NK-92 (cell line): ENCODE measurements around the gene ARL4C.

Source experiments
- DNase-seq: peaks from one replicate; lab custom pipeline; 2025; ENCODE audit not compliant: unreplicated experiment; lab: John Stamatoyannopoulos, UW

Gene ARL4C, protein sequence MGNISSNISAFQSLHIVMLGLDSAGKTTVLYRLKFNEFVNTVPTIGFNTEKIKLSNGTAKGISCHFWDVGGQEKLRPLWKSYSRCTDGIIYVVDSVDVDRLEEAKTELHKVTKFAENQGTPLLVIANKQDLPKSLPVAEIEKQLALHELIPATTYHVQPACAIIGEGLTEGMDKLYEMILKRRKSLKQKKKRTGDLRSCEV

DNA sequence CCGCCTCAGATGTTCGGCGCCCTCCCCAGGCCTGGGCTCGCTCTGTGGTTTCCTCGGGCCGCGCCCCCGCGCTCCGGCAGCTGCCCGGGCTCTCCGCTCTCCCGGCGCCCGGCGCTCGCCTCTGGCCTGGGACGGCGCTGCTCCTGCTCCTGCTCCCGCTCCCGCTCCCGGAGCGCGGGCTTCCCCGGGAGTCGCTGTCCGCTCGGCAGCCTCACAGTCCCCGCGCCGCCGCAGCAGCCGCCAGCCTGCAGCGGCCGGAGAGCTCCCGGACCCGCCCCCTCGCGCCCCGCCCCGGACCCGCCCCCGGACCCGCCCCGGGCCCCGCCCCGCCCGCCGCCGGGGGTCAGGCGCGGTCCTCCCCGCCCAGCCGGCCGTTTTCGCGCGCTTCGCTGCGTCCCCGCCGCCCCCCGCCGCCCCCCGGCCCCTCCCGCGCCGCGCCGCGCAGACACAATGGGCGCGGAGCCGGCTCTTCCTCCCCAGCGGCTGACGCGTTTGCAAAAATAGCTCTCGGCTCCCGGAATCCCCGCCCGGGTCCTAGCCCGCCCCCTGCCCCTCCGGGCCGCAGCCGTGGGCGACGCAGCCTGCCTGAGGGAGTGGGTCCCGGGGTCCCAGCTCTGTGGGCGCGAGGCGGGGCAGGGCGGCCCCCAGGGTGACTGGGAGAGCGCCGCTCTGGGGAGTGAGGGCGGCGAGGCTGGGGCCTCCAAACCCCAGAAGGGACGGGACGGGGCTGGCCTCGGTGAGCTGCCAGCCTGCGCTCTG is at the start of gene ARL4C:
Gene ARL4C, minus strand, starts transcription at position 247 of the 759 bp plus-strand sequence. CDS start 495 bp downstream, outside the sequence.
- no peak for DNase-seq

- DNase-seq, result no peak
Measured at GRCh38 chr2:234544659-234545611, 48.1 kb upstream of the ARL4C start.

DNA sequence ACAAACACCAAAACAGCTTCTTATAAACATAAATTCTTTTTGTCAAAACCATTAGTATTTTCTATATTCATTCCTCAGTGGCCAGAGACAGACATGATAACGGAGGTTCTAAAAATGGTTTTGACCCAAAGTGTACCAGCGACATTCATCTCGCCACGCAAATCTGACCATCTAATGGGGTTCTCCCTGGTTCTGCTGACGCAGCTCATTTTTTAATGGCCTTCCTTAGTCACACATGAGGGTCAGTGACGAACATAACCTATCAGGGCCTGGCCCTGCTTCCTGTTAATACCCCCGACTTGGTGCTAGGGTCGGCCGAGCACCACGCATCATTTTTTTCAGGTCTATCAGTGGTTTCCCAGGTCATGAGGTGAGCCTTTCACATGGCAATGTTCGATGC is 45.9 kb upstream of the ARL4C start:
- DNase-seq, result no peak

DNA sequence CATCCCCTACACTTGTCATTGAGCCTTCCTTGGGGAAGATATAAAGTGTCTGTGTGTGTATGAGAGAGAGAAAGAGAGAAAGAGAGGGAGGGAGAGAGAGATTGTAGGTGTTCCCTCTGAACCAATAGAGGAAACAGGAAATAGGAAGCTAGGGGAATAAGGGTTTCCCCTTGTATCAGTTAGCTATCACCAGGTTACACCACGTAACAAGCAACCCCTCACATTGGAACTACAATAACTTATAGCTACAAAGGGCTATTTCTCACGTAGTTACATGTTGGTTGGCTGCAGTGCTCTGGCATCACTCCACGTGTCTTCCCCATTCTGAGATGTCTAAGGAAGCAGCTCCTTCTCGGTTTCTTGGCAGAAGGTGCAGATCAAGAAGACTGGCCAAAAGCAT is 41.0 kb upstream of the ARL4C start:
- DNase-seq, result no peak

GRCh38 chr2:234536178-234536965 is 39.5 kb upstream of the ARL4C start:
- DNase-seq, result no peak

GRCh38 chr2:234535464-234535863 is 38.6 kb upstream of the ARL4C start:
- DNase-seq, result no peak

DNA sequence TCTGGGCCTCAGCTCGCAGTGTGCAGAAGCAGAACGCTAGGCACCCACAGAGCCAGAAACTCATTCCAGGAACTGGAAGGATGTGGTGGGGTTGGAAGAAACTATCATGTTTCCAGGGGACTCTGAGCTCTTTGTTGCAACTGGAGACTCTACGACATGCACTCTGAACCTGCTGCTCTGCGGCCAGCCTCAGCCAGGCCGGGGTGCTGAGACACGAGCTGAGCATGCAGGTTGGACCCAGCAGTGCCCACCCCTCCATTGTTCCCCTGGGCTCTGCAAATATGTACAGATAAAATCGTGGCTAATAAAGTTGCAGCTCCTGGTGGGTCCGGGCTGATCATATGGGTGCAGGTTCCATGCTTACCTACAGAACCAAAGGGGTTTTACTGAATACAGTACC is 37.6 kb upstream of the ARL4C start:
- no peak for DNase-seq

- DNase-seq, result no peak
Measured at GRCh38 chr2:234533626-234534025, 36.7 kb upstream of the ARL4C start.

- DNase-seq, result no peak
Measured at GRCh38 chr2:234528410-234529148, 31.7 kb upstream of the ARL4C start.

- no peak for DNase-seq
Measured at GRCh38 chr2:234526711-234527110, 29.8 kb upstream of the ARL4C start.

- DNase-seq, result no peak
Measured at GRCh38 chr2:234521536-234521935, 24.7 kb upstream of the ARL4C start.

DNA sequence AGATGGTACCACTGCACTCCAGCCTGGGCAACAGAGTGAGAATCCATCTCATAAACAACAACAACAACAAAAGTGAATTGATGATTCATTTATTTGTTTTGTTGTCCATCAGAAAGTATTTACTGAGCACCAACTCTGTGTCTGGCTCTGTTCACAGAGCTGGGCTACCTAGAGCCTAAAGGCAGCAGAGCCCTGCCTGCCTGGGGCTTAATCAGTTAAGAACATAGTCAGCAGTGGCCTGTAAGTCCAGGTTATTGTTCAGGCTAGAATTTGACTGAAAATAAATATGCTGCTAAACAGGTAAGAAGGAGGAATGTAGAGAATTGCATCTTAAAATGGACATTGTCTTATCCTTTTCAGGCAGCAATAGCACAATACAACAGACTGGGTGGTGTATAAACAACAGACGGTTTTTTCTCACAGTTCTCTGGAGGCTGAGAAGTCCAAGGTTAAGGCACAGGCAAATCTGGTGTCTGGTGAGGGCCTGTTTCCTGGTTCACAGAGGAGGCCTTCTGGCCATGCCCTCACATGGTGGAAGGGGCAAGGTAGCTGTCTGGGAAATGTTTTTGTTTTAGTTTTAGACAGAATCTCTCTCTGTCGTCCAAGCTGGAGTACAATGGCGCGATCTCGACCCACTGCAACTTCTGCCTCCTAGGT is 22.2 kb upstream of the ARL4C start:
- no peak for DNase-seq

GRCh38 chr2:234517971-234518370 is 21.1 kb upstream of the ARL4C start:
- no peak for DNase-seq

DNA sequence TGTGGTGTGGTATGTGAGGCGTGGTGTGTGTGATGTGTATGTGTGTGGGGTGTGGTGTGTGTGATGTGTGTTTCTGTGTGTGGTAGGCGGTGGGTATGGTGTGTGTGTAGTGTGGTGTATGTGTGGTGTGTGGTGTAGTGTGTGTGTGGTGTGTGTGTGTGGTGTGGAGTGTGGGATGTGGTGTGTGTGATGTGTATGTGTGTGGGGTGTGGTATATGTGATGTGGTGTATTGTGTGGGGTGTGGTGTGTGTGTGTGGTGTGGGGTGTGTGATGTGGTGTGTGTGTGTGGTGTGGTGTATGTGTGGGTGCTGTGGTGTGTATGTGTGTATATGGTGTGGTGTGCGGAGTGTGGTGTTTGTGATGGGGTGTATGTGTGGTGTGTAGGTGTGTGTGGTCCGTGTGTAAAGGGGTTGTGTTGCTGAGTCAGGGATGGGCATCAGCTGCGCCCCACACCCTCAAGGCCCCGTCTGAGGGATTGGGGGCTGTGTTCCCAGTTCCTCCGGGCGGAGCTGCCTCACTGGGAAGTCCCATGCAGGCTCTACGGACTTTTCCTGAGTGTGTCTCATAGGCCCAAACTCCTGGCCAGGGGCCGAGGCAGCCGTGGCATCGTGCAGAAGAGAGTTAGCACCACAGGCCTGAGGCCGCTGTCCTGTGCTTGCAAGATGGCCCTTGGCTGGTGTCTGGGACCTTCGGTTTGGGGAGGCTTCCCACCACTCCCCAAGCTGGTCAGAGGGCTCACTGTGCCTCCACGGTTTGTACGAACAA is 18.2 kb upstream of the ARL4C start:
- DNase-seq, result no peak

DNA sequence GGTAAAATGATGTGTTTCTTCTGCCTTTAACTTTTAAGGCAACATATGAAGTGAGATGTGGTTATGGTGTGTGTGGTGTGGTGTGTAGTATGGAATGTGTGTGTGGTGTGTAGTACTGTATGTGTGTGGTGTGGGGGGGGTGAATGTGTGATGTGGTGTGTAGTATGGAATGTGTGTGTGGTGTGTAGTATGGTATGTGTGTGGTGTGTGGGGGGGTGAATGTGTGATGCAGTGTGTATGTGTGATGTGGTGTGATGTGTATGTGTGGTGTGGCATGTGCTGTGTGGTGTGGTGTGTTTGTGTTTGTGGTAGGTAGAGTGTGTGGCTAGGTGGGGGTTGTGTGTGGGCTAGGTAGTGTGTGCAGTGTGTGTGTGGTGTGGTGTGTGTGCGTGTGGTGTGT is 17.2 kb upstream of the ARL4C start:
- no peak for DNase-seq

GRCh38 chr2:234512884-234513669 is 16.2 kb upstream of the ARL4C start:
- no peak for DNase-seq

- DNase-seq, result no peak
Measured at GRCh38 chr2:234502919-234503285, 6.0 kb upstream of the ARL4C start.

DNA sequence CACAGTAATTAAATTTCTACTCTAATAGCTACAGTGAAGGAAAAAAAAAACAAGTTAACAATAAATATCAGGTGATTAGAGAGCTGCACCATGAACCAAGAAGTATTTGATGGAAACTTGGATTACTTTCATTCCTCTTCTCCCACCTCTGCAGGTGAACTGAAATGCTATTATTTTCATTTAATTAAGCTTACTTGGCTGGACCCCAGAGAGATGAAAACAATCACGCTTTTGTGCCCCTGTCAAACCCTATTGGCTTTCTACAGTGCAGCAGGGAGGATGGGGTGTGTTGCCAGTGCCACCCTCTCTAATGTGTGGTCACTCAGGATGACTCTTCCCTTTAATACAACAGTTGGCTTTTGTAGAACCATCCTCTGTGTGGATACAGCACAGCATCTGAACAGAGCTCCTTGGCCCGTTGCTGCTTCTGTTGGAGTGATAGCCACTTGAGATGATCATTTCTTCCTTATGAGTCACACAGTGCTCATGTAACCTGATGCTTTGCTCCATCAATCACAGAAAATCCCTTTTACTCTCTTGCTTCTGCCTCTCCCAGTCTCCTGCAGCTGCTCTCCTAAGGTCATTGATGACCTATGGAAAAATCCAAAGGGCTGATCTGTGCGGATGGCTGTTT is 5.5 kb upstream of the ARL4C start:
- DNase-seq, result no peak
